Stimulated activated naive CD8-positive, alpha-beta T cell treated with anti-CD3 and anti-CD28 coated beads, Interleukin-15, amount 100 ng/mL, for 72 hours (primary cell): ENCODE measurements around the gene CARD16.
"Not testable (repeated sequence)": the region's sequence is repeated elsewhere in the genome, so short reads cannot be mapped to it uniquely, and the experiment has no call there.

Source experiments
- ATAC-seq: fragments of 150-1000 bp; cut with Tn5 transposase; 2 replicates; pipeline ENCODE4 v1.10.0; 2021; ENCODE audit warnings: mild to moderate bottlenecking, moderate library complexity
- DNase-seq, 2 donors: peaks; one replicate each; pipeline ENCODE4 v3.0.0; 2021 to 2022
- H3K27ac Mint-ChIP-seq, 2 donors: one replicate each; pipeline ENCODE4 v1.8.0; 2022; ENCODE audit warnings: mild to moderate bottlenecking in 2 of 2, mixed read lengths in 2 of 2, moderate library complexity in 2 of 2
- H3K27me3 Mint-ChIP-seq: one replicate; pipeline ENCODE4 v1.8.0; 2022; ENCODE audit warnings: mixed read lengths
- H3K4me1 Mint-ChIP-seq: one replicate; pipeline ENCODE4 v1.8.0; 2022; ENCODE audit warnings: mild to moderate bottlenecking, mixed read lengths
- H3K4me3 Mint-ChIP-seq, 2 donors: one replicate each; pipeline ENCODE4 v1.8.0; 2022; ENCODE audit warnings: mild to moderate bottlenecking in 2 of 2, mixed read lengths in 2 of 2, moderate library complexity in 1 of 2
- H3K9me3 Mint-ChIP-seq, 2 donors: one replicate each; pipeline ENCODE4 v1.8.0; 2022; ENCODE audit warnings: mixed read lengths in 2 of 2

Gene CARD16

GRCh38 chr11:105044557-105045524 is at the start of gene CARD16:
Gene CARD16 (minus strand): TSS chr11:105045335. CDS start chr11:105045297, 38 bp downstream.
- peak; percentile 23 to 35 for DNase-seq
- not testable (repeated sequence) for H3K9me3 Mint-ChIP-seq, H3K27me3 Mint-ChIP-seq
- peaks cover 53% of the 10 kb centered on the region for H3K4me1 Mint-ChIP-seq
- peak; percentile 92 for ATAC-seq
- peak within 1 kb of the TSS; percentile 96 to 99 for H3K27ac Mint-ChIP-seq
- H3K4me3 Mint-ChIP-seq: peak within 1 kb of the TSS; percentile 80 to 92

DNA sequence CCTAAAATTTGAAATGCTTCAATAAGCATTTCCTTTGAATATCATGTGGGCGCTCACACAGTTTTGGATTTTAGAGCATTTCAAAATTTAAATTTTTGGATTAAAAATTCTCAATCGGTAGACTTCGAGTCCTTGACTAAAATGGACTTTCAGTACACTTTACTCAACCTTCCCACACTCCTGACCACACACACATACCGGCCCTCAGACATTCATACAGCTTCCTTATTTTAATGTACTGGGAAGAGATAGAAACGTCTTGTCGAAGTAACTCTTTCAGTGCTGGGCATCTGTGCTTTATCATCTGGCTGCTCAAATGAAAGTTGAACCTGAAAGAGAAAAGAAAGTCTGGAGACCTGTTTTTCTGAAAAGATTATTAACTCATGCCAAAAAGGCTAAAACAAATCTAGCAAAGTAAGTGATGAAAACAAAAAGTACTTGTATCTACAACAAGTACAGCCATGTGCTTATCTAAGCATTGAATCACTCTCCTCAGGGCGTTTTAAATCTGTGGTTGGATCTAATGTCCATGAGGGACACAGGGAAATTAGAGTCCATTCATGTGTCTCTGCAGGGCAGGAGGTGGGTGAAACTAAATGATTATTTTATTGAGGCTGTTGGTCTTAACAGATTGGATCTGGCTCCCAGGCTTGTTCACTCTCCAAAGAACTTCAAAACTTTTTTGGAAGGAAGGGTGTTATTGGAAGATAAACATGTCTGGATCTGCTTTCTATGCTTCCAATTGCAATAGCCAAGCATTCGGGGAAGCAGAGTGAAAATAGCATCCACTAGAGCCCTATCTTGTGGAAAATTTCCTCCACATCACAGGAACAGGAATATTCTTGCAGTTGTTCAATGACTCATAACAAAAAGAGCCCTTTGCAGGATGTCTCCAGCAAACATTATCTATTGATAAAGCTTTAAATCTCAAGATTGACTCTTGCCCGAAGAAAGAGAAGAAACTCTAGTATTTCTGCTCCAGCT is 47.4 kb upstream of the CARD16 start:
- H3K27ac Mint-ChIP-seq: no peak overlapping the region
- H3K4me3 Mint-ChIP-seq: no peak overlapping the region
- no peak for DNase-seq
- H3K9me3 Mint-ChIP-seq: no peaks in the 10 kb centered on the region
- no peak for ATAC-seq
- H3K4me1 Mint-ChIP-seq: no peaks in the 10 kb centered on the region
- peaks cover 30% of the 10 kb centered on the region for H3K27me3 Mint-ChIP-seq

- peak; percentile 20 for ATAC-seq
- DNase-seq: no peak
- Mint-ChIP-seq H3K4me1 (peaks cover 20% of the 10 kb centered on the region), H3K9me3 (no peaks in the 10 kb centered on the region), H3K27ac (no peak overlapping the region), H3K4me3 (no peak overlapping the region), H3K27me3 (peaks cover 8% of the 10 kb centered on the region)
Measured at GRCh38 chr11:105081412-105082150, 36.4 kb upstream of the CARD16 start.

DNA sequence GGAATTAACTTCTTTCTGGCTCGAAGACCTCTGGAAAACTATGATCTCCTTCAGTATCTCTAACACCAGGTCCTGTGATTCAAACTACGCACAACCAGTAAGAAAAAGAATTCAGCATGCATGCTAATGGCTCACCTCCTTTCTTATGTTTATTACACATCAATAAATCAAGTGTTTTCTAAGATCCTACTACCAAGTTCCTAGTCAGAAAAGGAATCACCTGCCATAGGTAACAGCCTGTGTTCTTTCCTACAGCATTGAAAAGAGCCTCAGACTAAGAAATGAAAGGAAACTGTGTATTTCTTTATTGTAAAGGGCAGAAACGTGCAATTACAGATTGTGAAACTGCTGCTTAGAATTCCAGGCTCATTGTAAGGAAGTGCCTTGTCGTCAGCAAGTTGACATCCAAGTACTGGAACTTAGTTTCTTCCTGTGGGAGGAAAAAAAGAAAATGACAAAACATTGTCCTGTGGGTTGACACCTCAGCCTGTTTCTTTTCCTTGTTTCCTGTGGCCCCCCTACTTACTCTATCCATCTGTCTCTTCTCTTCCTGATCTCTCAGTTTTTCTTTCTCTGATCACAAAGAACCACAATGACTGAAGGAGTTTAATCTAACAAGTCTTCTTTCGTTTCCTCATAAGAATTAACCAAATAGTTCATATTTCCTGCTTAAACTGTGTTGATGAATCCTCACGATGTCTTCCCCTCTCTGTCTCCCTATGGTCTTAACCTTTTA is 35.2 kb upstream of the CARD16 start:
- peak overlapping the region in 1 of 2 donors; percentile 4 for H3K4me3 Mint-ChIP-seq
- not testable (repeated sequence) for H3K27ac Mint-ChIP-seq, DNase-seq, ATAC-seq, H3K9me3 Mint-ChIP-seq, H3K27me3 Mint-ChIP-seq
- peaks cover 20% of the 10 kb centered on the region for H3K4me1 Mint-ChIP-seq

GRCh38 chr11:105078283-105078682 is 33.1 kb upstream of the CARD16 start:
- DNase-seq (no peak), ATAC-seq (no peak)

GRCh38 chr11:105077141-105077790 is 32.1 kb upstream of the CARD16 start:
- H3K27me3 Mint-ChIP-seq: not testable (repeated sequence)
- ATAC-seq: peak; percentile 88
- H3K4me3 Mint-ChIP-seq: peak overlapping the region in 1 of 2 donors; percentile 16

More at GRCh38 chr11:105078283-105078682, 33.1 kb upstream of the CARD16 start:
- H3K27me3 Mint-ChIP-seq: no peaks in the 10 kb centered on the region
- H3K9me3 Mint-ChIP-seq: no peaks in the 10 kb centered on the region
- peaks cover 20% of the 10 kb centered on the region for H3K4me1 Mint-ChIP-seq
- H3K4me3 Mint-ChIP-seq: no peak overlapping the region
- H3K27ac Mint-ChIP-seq: no peak overlapping the region

GRCh38 chr11:105074166-105074530 is 29.0 kb upstream of the CARD16 start:
- Mint-ChIP-seq H3K9me3 (no peaks in the 10 kb centered on the region), H3K4me1 (peaks cover 23% of the 10 kb centered on the region), H3K27me3 (no peaks in the 10 kb centered on the region), H3K27ac (no peak overlapping the region), H3K4me3 (no peak overlapping the region)
- ATAC-seq (no peak), DNase-seq (no peak)

More at GRCh38 chr11:105077141-105077790, 32.1 kb upstream of the CARD16 start:
- DNase-seq: peak in 1 of 2 donors; percentile 18
- H3K4me1 Mint-ChIP-seq: peaks cover 20% of the 10 kb centered on the region
- not testable (repeated sequence) for H3K27ac Mint-ChIP-seq, H3K9me3 Mint-ChIP-seq

DNA sequence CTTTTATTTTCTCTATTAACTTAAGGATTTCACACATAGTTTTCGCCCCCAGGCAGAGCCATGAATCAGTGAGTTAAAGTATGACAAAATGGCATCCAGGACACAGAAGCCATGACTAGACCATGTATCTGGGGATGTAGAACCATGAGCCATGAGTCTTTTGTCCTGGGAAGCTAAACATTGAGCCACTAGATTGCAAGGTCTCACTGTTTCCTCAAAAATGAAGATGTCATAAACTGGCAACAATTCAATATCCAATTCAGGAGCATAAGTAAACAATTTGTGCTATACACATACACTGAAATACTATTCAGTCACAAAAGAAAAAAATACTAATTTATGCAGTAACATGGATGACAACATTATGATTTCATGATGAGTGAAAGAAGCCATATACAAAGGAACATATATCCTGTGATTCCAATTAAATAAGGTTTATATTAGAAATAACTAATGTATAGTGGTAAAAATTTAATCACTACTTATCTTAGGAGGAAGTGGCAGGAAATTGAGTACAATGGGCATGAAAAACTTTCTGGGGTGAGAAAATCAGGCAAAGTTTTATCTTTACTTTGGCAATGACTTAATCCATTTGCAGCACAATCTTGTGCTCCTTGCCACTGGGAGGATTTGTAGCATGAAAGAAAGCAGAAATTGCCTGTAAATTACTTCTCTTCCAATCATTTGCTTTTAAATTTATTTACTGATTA is 28.5 kb upstream of the CARD16 start:
- Mint-ChIP-seq H3K27me3 (no peaks in the 10 kb centered on the region), H3K9me3 (no peaks in the 10 kb centered on the region), H3K27ac (no peak overlapping the region), H3K4me3 (no peak overlapping the region), H3K4me1 (peaks cover 23% of the 10 kb centered on the region)
- DNase-seq (no peak), ATAC-seq (no peak)

- H3K4me3 Mint-ChIP-seq, H3K9me3 Mint-ChIP-seq, DNase-seq, H3K27me3 Mint-ChIP-seq, ATAC-seq, H3K27ac Mint-ChIP-seq: not testable (repeated sequence)
- peaks cover 17% of the 10 kb centered on the region for H3K4me1 Mint-ChIP-seq
Measured at GRCh38 chr11:105072080-105072479, 26.9 kb upstream of the CARD16 start.

- peak overlapping the region in 1 of 2 donors; percentile 36 for H3K4me3 Mint-ChIP-seq
- no peaks in the 10 kb centered on the region for H3K9me3 Mint-ChIP-seq
- ATAC-seq (no peak), DNase-seq (no peak)
- H3K4me1 Mint-ChIP-seq: peaks cover 17% of the 10 kb centered on the region
- no peaks in the 10 kb centered on the region for H3K27me3 Mint-ChIP-seq
- H3K27ac Mint-ChIP-seq: peak overlapping the region in 1 of 2 donors; percentile 82
Measured at GRCh38 chr11:105071089-105071732, 26.1 kb upstream of the CARD16 start.

- ATAC-seq: no peak
Measured at GRCh38 chr11:105070306-105070705, 25.2 kb upstream of the CARD16 start.

DNA sequence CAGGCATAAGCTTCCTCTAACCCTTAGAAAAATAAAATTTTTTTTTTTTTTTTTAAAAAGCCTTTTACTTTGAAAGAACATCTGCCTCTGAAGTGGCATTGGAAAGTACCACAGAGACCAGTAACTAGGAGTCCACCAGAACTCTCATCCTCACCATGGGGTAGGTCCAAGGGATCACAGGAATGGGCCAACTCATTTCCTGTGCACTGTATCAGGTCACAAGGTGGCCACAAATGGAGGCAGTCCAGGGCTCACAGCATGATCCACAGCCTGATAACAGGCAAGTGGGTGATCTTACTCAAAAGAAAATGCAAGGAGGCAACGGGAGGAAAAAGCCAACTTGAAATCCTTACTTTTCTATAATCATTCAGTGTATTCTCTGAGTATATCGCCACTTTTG is 24.6 kb upstream of the CARD16 start:
- H3K27me3 Mint-ChIP-seq, DNase-seq, H3K27ac Mint-ChIP-seq, H3K9me3 Mint-ChIP-seq, H3K4me3 Mint-ChIP-seq, ATAC-seq: not testable (repeated sequence)
- peaks cover 17% of the 10 kb centered on the region for H3K4me1 Mint-ChIP-seq

More at GRCh38 chr11:105070306-105070705, 25.2 kb upstream of the CARD16 start:
- no peaks in the 10 kb centered on the region for H3K27me3 Mint-ChIP-seq
- no peak overlapping the region for H3K4me3 Mint-ChIP-seq
- peak overlapping the region in 1 of 2 donors; percentile 9 for H3K27ac Mint-ChIP-seq
- H3K4me1 Mint-ChIP-seq: peaks cover 17% of the 10 kb centered on the region
- DNase-seq: no peak
- no peaks in the 10 kb centered on the region for H3K9me3 Mint-ChIP-seq
